CD14-positive monocyte (primary cell): Measurements from ENCODE around the gene DIRAS1. TPM values are rescaled to one million over a fixed set of nuclear protein-coding genes. Genes with fewer than 3 reads are reported as not detected.

Experiments used
- DNase-seq, 3 donors: peaks; one replicate each; pipeline ENCODE4 v3.0.0-alpha.2; 2011 to 2022
- H2AFZ ChIP-seq: 2 replicates; pipeline ENCODE4 v1.6.0; 2012; ENCODE audit warnings: mild to moderate bottlenecking, low read depth, low read length, inconsistent platforms; ENCODE audit not compliant: insufficient read depth, poor library complexity, severe bottlenecking
- H3K27ac ChIP-seq, 2 donors: 1 replicate in 1 of 2; 2 replicates in 1 of 2; pipeline ENCODE4 v1.5.1; 2012 to 2013; ENCODE audit warnings: low read length in 2 of 2, control low read depth in 1 of 2, inconsistent platforms in 1 of 2, low read depth in 1 of 2, mild to moderate bottlenecking in 1 of 2
- H3K27me3 ChIP-seq, 2 donors: one replicate each; pipeline versions ENCODE4 v1.6.0 to v1.6.1; 2011 to 2013; ENCODE audit warnings: low read length in 2 of 2; ENCODE audit not compliant: control insufficient read depth in 2 of 2, insufficient read depth in 2 of 2
- H3K36me3 ChIP-seq, 2 donors: replicated peaks in 1 of 2; 1 replicate in 1 of 2; 2 replicates in 1 of 2; pipeline versions ENCODE4 v1.5.1 to v1.6.1; 2012 to 2013; ENCODE audit warnings: low read length in 2 of 2, control low read depth in 1 of 2, inconsistent platforms in 1 of 2, mild to moderate bottlenecking in 1 of 2; ENCODE audit not compliant: insufficient read depth in 2 of 2, control insufficient read depth in 1 of 2
- H3K4me1 ChIP-seq, 2 donors: 1 replicate in 1 of 2; 2 replicates in 1 of 2; pipeline versions ENCODE4 v1.5.1 to v1.6.1; 2012 to 2013; ENCODE audit warnings: low read length in 2 of 2, control low read depth in 1 of 2, inconsistent platforms in 1 of 2, mild to moderate bottlenecking in 1 of 2, moderate library complexity in 1 of 2; ENCODE audit not compliant: insufficient read depth in 2 of 2, control insufficient read depth in 1 of 2
- H3K4me2 ChIP-seq: replicated peaks from 2 replicates; pipeline ENCODE3; 2012; ENCODE audit warnings: low read length, moderate library complexity, mild to moderate bottlenecking; ENCODE audit not compliant: poor library complexity, severe bottlenecking; ENCODE audit errors: extremely low read depth
- H3K4me3 ChIP-seq, 3 experiments: fragments of 200-600 bp in 1 of 3; sonication (generic) in 1 of 3; replicated peaks in 1 of 3; 1 replicate in 2 of 3; 2 replicates in 1 of 3; pipeline ENCODE4 v1.5.1; 2011 to 2013; ENCODE audit warnings: low read length in 3 of 3, mild to moderate bottlenecking in 3 of 3, control low read depth in 2 of 3, low read depth in 2 of 3, inconsistent platforms in 1 of 3, moderate library complexity in 1 of 3
- H3K79me2 ChIP-seq: 2 replicates; pipeline ENCODE4 v1.6.0; 2012; ENCODE audit warnings: mild to moderate bottlenecking, control low read depth, inconsistent platforms, low read length, moderate library complexity; ENCODE audit not compliant: insufficient read depth
- H3K9ac ChIP-seq: 2 replicates; pipeline ENCODE4 v1.6.0; 2017; ENCODE audit warnings: low read length, mild to moderate bottlenecking; ENCODE audit not compliant: insufficient read depth, poor library complexity, severe bottlenecking
- H3K9me3 ChIP-seq, 2 donors: replicated peaks in 1 of 2; 1 replicate in 1 of 2; 2 replicates in 1 of 2; pipeline versions ENCODE4 v1.5.1 to v1.6.1; 2012 to 2013; ENCODE audit warnings: low read length in 2 of 2, control low read depth in 1 of 2; ENCODE audit not compliant: control insufficient read depth in 1 of 2, insufficient read depth in 1 of 2
- H4K20me1 ChIP-seq: 2 replicates; pipeline ENCODE4 v1.6.0; 2012; ENCODE audit warnings: mild to moderate bottlenecking, low read length, control low read depth, moderate library complexity; ENCODE audit not compliant: insufficient read depth
- H3K27ac Mint-ChIP-seq, 7 donors: one replicate each; pipeline ENCODE4 v1.8.0; 2020; ENCODE audit warnings: mild to moderate bottlenecking in 7 of 7, mixed read lengths in 7 of 7, moderate library complexity in 6 of 7, inconsistent platforms in 2 of 7
- H3K27me3 Mint-ChIP-seq, 3 donors: one replicate each; pipeline ENCODE4 v1.8.0; 2021 to 2022; ENCODE audit warnings: low read depth in 3 of 3, mild to moderate bottlenecking in 3 of 3, mixed read lengths in 3 of 3, moderate library complexity in 3 of 3, inconsistent platforms in 1 of 3
- H3K36me3 Mint-ChIP-seq, 2 donors: one replicate each; pipeline ENCODE4 v1.8.0; 2020; ENCODE audit warnings: mixed read lengths in 2 of 2, inconsistent platforms in 1 of 2, mild to moderate bottlenecking in 1 of 2
- H3K4me1 Mint-ChIP-seq: one replicate; pipeline ENCODE4 v1.8.0; 2020; ENCODE audit warnings: mild to moderate bottlenecking, mixed read lengths
- H3K4me3 Mint-ChIP-seq, 2 donors: one replicate each; pipeline ENCODE4 v1.8.0; 2020; ENCODE audit warnings: mild to moderate bottlenecking in 2 of 2, mixed read lengths in 2 of 2, moderate library complexity in 1 of 2
- H3K9me3 Mint-ChIP-seq, 7 donors: one replicate each; pipeline ENCODE4 v1.8.0; 2020 to 2022; ENCODE audit warnings: mixed read lengths in 7 of 7, mild to moderate bottlenecking in 6 of 7, moderate library complexity in 6 of 7, inconsistent platforms in 2 of 7
- CTCF ChIP-seq: fragments of 200-600 bp; IDR thresholded peaks from one replicate; pipeline ENCODE4 v1.8.0; 2022; ENCODE audit warnings: antibody characterized with exemption, mild to moderate bottlenecking
- WGBS: methylation state at CpG from one replicate; pipeline ENCODE4 v1.1.5; 2013; ENCODE audit warnings: missing lambda C conversion rate; ENCODE audit not compliant: insufficient coverage; 5-methylcytosine and 5-hydroxymethylcytosine counted together
- intact Hi-C, 2 donors: fragments of 100-400 bp; cut with micrococcal nuclease; formaldehyde crosslinking; loops; one replicate each; pipeline versions ENCODE4 v1.15.0 to v1.15.1; 2023
- polyA plus RNA-seq, 3 donors: library from polyadenylated mRNA; depleted of rRNA in 1 of 3; unstranded in 2 of 3; stranded (reverse) in 1 of 3; fragments of 300-500 nt in 2 of 3; fragments of >200 nt in 1 of 3; fragmentation: Illumina TruSeq in 2 of 3; gene quantifications; 1 replicate in 2 of 3; 2 replicates in 1 of 3; pipeline ENCODE4 v1.2.3, GENCODE V29; 2012 to 2021

Gene DIRAS1
- polyA plus RNA-seq, 3 donors = 0.04 TPM; not detected in 2

GRCh38 chr19:2724148-2724557 is 3.0 kb upstream of the DIRAS1 start:
- Histone ChIP-seq H3K4me1 (peaks cover 9 to 10% of the 10 kb centered on the region in 2 donors), H3K27ac (no peak overlapping the region), H3K36me3 (no peaks in the 10 kb centered on the region), H3K9ac (no peak overlapping the region), H4K20me1 (no peaks in the 10 kb centered on the region), H3K79me2 (no peaks in the 10 kb centered on the region), H3K9me3 (peaks cover 0 to 7% of the 10 kb centered on the region in 2 donors), H3K27me3 (peaks cover 10 to 44% of the 10 kb centered on the region in 2 donors), H3K4me2 (no peak overlapping the region), H3K4me3 (no peak overlapping the region), H2AFZ (no peak overlapping the region)
- Mint-ChIP-seq H3K4me3 (no peak overlapping the region), H3K4me1 (peaks cover 7% of the 10 kb centered on the region), H3K36me3 (no peaks in the 10 kb centered on the region), H3K27ac (no peak overlapping the region), H3K27me3 (peaks cover 41 to 74% (median 67%) of the 10 kb centered on the region in 3 donors), H3K9me3 (peaks cover 0 to 10% (median 6%) of the 10 kb centered on the region in 7 donors)
- no peak for DNase-seq
- intact Hi-C loops = no loop called here
- 94% methylated on average over 7 of the region's 7 CpGs for WGBS
- TF ChIP-seq CTCF = no peak

GRCh38 chr19:2723747-2724146 is 2.6 kb upstream of the DIRAS1 start:
- no peaks in the 10 kb centered on the region for H3K36me3 ChIP-seq
- 94% methylated on average over 14 of the region's 14 CpGs for WGBS
- H3K27ac ChIP-seq = no peak overlapping the region
- intact Hi-C loops = no loop called here
- no peak overlapping the region for H2AFZ ChIP-seq
- peaks cover 12 to 47% of the 10 kb centered on the region in 2 donors for H3K27me3 ChIP-seq
- no peak for DNase-seq
- Mint-ChIP-seq H3K27ac (no peak overlapping the region), H3K4me1 (peaks cover 7% of the 10 kb centered on the region), H3K9me3 (peaks cover 0 to 10% (median 6%) of the 10 kb centered on the region in 7 donors), H3K4me3 (no peak overlapping the region), H3K36me3 (no peaks in the 10 kb centered on the region), H3K27me3 (peaks cover 41 to 78% (median 67%) of the 10 kb centered on the region in 3 donors)
- H3K4me3 ChIP-seq = no peak overlapping the region
- no peak overlapping the region for H3K9ac ChIP-seq
- TF ChIP-seq CTCF = no peak
- no peaks in the 10 kb centered on the region for H3K79me2 ChIP-seq
- no peaks in the 10 kb centered on the region for H4K20me1 ChIP-seq
- peaks cover 9 to 10% of the 10 kb centered on the region in 2 donors for H3K4me1 ChIP-seq
- H3K4me2 ChIP-seq = no peak overlapping the region
- peaks cover 0 to 7% of the 10 kb centered on the region in 2 donors for H3K9me3 ChIP-seq
